GM21786 (cell line): ENCODE measurements around the gene PARP8.
A peak's percentile ranks its signal among the peaks of the same experiment; 100 is the strongest.
"Not testable (repeated sequence)": the region's sequence is repeated elsewhere in the genome, so short reads cannot be mapped to it uniquely, and the experiment has no call there.

Source experiments
- ATAC-seq: cut with Tn5 transposase; IDR thresholded peaks from one replicate; pipeline ENCODE4 v1.9.1; 2021; ENCODE audit not compliant: unreplicated experiment

PARP8 gene

DNA sequence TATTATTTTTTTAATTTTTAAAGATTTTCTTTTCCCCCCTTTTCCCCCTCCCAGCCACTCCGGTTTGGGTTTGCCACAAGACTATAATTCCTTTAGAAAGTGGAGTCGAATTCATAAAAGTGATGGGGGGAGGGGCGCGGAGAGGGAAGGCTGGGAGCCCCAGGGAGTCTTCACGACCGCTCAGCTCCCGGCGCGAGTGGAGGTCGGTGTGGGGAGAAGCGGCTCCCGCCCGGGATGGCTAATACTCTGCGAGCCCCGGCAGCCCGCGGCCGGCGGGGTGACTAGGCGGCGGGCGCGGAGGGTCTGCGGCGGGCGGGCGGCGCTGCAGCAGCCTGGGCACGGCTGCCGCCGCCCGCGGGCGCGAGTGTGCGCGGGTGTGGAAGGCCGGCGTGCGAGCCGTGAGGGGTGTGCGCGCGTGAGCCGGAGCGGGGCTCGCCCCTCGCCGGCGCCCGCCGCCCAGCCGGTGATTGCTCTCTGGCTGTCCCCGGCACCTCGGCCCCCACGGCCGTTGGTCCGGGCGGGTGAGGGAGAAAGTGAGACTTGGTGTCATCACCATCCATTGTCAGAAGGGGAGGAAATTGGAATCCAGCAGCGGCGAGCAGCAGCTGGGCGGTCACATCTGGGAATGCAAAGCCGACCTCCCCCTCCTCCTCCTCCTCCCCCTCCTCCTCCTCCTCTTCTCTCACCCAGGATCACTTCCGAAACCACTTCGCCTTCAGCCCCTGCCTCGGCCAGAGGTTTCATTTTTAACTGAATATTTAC is at the start of gene PARP8:
TSS of gene PARP8 (plus strand) at position 377 of the 762 bp plus-strand sequence. CDS start 459 bp downstream, outside the sequence.
- ATAC-seq = no peak

DNA sequence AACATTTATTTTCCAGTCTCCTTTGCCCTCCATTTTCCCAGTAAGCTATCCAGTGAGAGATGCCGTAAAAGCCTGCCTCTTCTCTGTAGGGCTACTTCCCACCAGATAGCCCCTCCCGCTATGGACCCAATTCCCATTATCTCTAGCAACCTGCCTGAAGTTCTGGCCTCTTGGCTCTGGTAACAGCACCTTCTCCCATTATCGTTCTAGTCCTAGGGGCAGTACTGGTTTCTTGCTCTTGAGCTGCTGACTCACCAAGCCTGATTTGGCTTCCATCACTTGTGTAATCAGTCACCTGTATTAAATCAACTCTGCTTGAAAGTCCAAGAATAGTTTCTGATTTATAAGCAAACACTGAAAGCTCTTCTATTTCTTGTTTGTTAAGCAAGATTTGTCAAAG is 42.8 kb upstream of the PARP8 start:
- ATAC-seq = no peak

DNA sequence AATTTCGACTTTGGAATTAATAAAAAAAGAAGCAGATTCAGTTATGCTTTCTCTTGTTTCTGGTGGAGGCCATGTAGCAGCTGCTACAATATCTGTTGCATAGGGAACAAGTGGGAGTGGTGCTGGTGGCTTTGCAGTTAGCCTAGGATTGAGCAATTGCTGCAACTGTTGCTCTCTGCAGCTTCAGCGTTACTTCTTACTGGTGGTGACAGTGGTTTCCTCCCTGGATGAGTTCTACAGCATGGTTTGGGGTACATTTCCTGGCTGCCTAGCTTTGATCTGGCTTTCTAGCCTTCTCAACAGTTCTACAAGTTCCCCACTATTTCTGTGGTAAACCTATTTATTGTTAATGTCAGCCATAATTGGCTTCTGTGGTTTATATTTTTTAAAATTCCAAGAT is 31.6 kb upstream of the PARP8 start:
- not testable (repeated sequence) for ATAC-seq

- ATAC-seq = not testable (repeated sequence)
Observed at GRCh38 chr5:50637576-50637975, 28.9 kb upstream of the PARP8 start.

- no peak for ATAC-seq
Observed at GRCh38 chr5:50646591-50646990, 19.8 kb upstream of the PARP8 start.

- no peak for ATAC-seq
Observed at GRCh38 chr5:50647726-50648125, 18.7 kb upstream of the PARP8 start.

DNA sequence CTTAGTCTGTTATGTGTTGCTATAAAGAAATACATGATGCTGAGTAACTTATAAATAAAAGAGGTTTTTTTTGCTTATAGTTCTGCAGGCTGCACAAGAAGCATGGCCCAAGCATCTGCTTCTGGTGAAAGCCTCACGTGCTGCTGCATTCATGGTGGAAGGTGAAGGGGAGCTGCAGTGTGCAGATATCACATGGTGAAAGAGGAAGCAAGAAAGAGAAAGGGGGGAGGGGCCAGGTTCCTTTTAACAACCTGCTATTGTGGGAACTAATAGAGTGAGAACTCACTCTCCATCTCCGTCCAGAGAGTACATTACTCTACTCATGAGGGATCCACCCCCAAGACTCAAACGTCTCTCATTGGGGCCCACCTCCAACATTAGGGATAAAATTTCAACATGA is 12.5 kb upstream of the PARP8 start:
- ATAC-seq = no peak

GRCh38 chr5:50655067-50655809 is 11.2 kb upstream of the PARP8 start:
- ATAC-seq = no peak

GRCh38 chr5:50655810-50656205 is 10.6 kb upstream of the PARP8 start:
- ATAC-seq = no peak

- no peak for ATAC-seq
Observed at GRCh38 chr5:50657044-50657443, 9.4 kb upstream of the PARP8 start.

- ATAC-seq = no peak
Observed at GRCh38 chr5:50658246-50658645, 8.2 kb upstream of the PARP8 start.

- no peak for ATAC-seq
Observed at GRCh38 chr5:50663636-50664035, 2.8 kb upstream of the PARP8 start.

- ATAC-seq = no peak
Observed at GRCh38 chr5:50665091-50665490, 1.3 kb upstream of the PARP8 start.

GRCh38 chr5:50665761-50666202 is 655 bp upstream of the PARP8 start:
- ATAC-seq = not testable (repeated sequence)

- ATAC-seq = peak; percentile 34
Observed at GRCh38 chr5:50667023-50667652, 701 bp downstream of the PARP8 start.

DNA sequence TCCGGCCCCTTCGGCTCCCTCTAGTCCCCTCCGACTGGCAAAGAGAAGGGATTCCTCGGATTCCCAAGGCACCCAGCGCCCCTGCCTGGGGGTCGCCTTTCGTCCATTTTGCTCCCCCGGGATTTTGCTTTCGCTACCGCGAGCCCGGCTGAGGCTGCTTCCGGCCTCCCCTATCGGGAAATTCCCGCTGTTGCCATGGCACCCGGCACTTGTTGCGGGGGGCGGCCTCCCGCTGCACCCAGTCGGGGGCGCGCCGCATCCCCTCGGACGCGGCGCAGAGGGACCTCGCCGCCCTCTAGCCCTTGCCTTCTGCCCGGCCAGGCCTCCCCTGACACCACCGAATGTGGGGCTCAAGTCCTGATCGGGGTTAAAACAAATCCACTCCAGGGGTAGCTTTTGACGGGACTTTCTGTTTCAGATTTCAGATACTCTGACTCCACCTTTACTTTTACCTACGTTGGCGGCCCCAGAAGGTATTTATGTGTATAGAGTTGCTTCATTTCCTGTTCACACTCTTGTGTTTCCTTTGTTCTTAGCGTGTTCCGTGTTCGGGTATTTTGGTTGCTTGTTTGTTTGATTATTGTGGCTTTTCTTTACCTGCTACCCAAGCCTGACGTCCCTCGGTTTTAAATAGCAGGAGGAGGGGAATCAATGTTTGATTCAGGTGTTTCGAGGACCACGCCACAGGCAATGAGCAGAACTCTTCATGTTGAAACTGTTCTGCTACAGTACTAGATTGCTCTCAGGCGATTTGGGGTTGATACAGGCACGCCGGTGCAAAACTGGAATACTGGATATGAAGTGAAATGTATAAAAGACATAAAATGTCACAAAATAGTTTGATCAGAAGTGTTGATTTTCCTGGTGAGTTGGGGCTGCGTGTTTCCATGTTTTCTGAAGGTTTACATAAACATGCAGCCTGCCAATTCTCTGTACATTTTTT is 1.5 kb downstream of the PARP8 start:
- ATAC-seq = peak; percentile 79

- ATAC-seq = not testable (repeated sequence)
Observed at GRCh38 chr5:50668636-50669035, 2.2 kb downstream of the PARP8 start.

- no peak for ATAC-seq
Observed at GRCh38 chr5:50672663-50673062, 6.2 kb downstream of the PARP8 start.

DNA sequence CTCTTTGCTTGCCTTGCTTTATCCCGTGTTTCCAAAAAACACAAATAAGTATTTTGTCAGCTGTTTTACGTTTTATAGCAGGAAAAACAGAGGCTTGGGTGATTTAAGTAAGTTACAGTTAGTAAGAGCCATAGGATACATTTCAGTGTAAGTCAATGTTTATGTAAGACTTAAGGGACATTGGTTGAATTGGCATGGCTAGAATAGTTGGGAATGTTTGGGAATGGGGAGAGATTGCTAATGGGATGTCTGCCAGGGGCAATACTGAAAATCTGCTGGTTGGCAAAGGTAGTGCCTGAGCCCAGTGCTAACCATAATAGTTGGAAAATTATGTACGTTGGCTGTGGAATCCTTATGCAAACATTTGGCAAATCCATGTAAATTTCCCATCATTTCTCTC is 7.0 kb downstream of the PARP8 start:
- ATAC-seq = not testable (repeated sequence)

DNA sequence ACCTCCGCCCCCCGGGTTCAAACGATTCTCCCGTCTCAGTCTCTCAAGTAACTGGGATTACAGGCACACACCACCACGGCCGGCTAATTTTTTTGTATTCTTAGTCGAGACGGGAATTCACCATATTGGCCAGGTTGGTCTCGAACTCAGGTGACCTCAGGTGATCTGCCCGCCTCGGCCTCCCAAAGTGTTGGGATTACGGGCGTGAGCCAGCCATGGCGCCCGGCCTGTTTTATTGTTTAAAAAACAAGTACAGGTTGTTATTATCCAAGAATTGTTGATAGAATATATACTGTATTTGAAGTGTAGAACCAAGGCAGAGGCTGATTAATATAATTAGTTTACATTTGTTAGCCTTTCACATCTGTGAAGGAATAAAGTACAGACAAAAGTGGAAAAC is 8.9 kb downstream of the PARP8 start:
- no peak for ATAC-seq

DNA sequence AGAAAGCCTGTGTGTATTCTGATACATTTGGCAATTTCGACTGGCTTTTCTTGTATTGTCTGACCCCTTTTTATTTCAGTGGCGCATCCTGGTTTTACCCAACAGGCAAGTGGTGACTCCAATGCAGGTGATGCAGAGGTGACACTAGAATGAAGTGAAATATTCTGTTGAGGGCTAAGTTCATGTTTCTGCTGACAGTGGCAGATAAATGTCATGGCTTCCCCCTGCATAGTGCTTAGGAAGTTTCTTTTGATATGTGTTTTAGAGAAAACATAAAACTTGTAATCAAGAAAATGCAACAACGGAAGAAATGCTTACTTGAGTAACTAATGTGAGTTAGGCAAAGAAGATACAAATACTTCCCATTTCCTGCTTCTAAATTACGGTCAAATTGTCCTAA is 13.1 kb downstream of the PARP8 start:
- not testable (repeated sequence) for ATAC-seq
